ENCODE data around the gene LIMS2.

GRCh38 chr2:127648321-127648720 is 27.0 kb downstream of the LIMS2 start:
- no peak for TF ChIP-seq CTCF (IDR thresholded peaks at IDR 0.05)
- no peak for TF ChIP-seq POLR2AphosphoS5 (IDR thresholded peaks at IDR 0.05)

All from transverse colon (tissue), 4 donors.